HEK293 (cell line): ENCODE results near the gene CSNK2A2.

Source experiments
- CTCF ChIA-PET: fragments of 350-600 bp; formaldehyde crosslinking; extraction: SDS; loops from one replicate; lab custom pipeline; 2021; ENCODE audit warnings: antibody characterized with exemption; lab: Yijun Ruan, JAX
- POLR2A ChIA-PET: fragments of 300-600 bp; formaldehyde crosslinking; extraction: SDS; loops from one replicate; lab custom pipeline; 2020; ENCODE audit warnings: antibody characterized with exemption, inconsistent platforms; lab: Yijun Ruan, JAX
- H3K27ac ChIP-seq: fragments of 200-500 bp; sonication (Bioruptor generic); 2 replicates; pipeline ENCODE4 v1.5.1; 2014; ENCODE audit warnings: low read depth, low read length, control low read depth, inconsistent platforms; ENCODE audit errors: extremely low read depth
- H3K36me3 ChIP-seq, 2 experiments: fragments of 200-500 bp in 1 of 2; sonication (Bioruptor generic) in 1 of 2; 1 replicate in 1 of 2; 2 replicates in 1 of 2; pipeline ENCODE4 v1.5.1; 2014 to 2017; ENCODE audit warnings: inconsistent platforms in 2 of 2, low read length in 2 of 2; ENCODE audit not compliant: control insufficient read depth in 2 of 2, insufficient read depth in 1 of 2
- H3K4me1 ChIP-seq: fragments of 200-500 bp; sonication (Bioruptor generic); 2 replicates; pipeline ENCODE4 v1.5.1; 2014; ENCODE audit warnings: mild to moderate bottlenecking, low read length, inconsistent platforms; ENCODE audit not compliant: control insufficient read depth, insufficient read depth
- H3K4me3 ChIP-seq: 2 replicates; pipeline ENCODE4 v1.5.1; 2011; ENCODE audit warnings: low read depth, mild to moderate bottlenecking, control low read depth, low read length, moderate library complexity
- H3K9me3 ChIP-seq: fragments of 200-500 bp; sonication (Bioruptor generic); 2 replicates; pipeline ENCODE4 v1.5.1; 2014; ENCODE audit warnings: low read depth, low read length, inconsistent platforms; ENCODE audit not compliant: control insufficient read depth, insufficient read depth
- EGR2 ChIP-seq: fragments of 450-650 bp; formaldehyde crosslinking; IDR thresholded peaks from 2 replicates; pipeline ENCODE4 v1.5.1; 2016; ENCODE audit warnings: low read depth, missing biosample characterization, missing genetic modification characterization
- KLF1 ChIP-seq: fragments of 450-650 bp; formaldehyde crosslinking; IDR thresholded peaks from 2 replicates; pipeline ENCODE4 v1.5.1; 2016; ENCODE audit warnings: missing biosample characterization, missing genetic modification characterization
- KLF16 ChIP-seq: fragments of 450-650 bp; formaldehyde crosslinking; IDR thresholded peaks from 2 replicates; pipeline ENCODE4 v1.5.1; 2017; ENCODE audit warnings: missing biosample characterization, missing genetic modification characterization
- PRDM1 ChIP-seq: fragments of 450-650 bp; formaldehyde crosslinking; IDR thresholded peaks from 2 replicates; pipeline ENCODE4; 2016; ENCODE audit warnings: missing biosample characterization, missing genetic modification characterization
- RBAK ChIP-seq: fragments of 450-650 bp; formaldehyde crosslinking; IDR thresholded peaks from 2 replicates; pipeline ENCODE4 v1.5.1; 2016; ENCODE audit warnings: missing biosample characterization, missing genetic modification characterization
- SCRT2 ChIP-seq: fragments of 450-650 bp; formaldehyde crosslinking; IDR thresholded peaks from 2 replicates; pipeline ENCODE4 v1.5.1; 2016; ENCODE audit warnings: missing biosample characterization, missing genetic modification characterization
- ZBTB17 ChIP-seq: fragments of 450-650 bp; formaldehyde crosslinking; IDR thresholded peaks from 2 replicates; pipeline ENCODE4 v1.5.1; 2016; ENCODE audit warnings: missing biosample characterization, missing genetic modification characterization
- ZFHX2 ChIP-seq: fragments of 450-650 bp; formaldehyde crosslinking; conservative IDR thresholded peaks from 2 replicates; pipeline ENCODE4 v1.5.1; 2016; ENCODE audit warnings: missing biosample characterization, missing genetic modification characterization
- ZNF366 ChIP-seq: fragments of 450-650 bp; formaldehyde crosslinking; conservative IDR thresholded peaks from 2 replicates; pipeline ENCODE4 v1.5.1; 2016; ENCODE audit warnings: missing biosample characterization, missing genetic modification characterization
- ZNF621 ChIP-seq: fragments of 450-650 bp; formaldehyde crosslinking; IDR thresholded peaks from 2 replicates; pipeline ENCODE4 v1.5.1; 2017; ENCODE audit warnings: missing biosample characterization, missing genetic modification characterization
- ZSCAN16 ChIP-seq: fragments of 450-650 bp; formaldehyde crosslinking; IDR thresholded peaks from 2 replicates; pipeline ENCODE4 v1.5.1; 2016; ENCODE audit warnings: missing biosample characterization, missing genetic modification characterization
- ZSCAN23 ChIP-seq: fragments of 450-650 bp; formaldehyde crosslinking; IDR thresholded peaks from 2 replicates; pipeline ENCODE4 v1.5.1; 2016; ENCODE audit warnings: missing biosample characterization, missing genetic modification characterization
- TF ChIP-seq, protein P1 (sequence below): fragments of 450-650 bp; formaldehyde crosslinking; IDR thresholded peaks from 2 replicates; pipeline ENCODE4 v1.5.1; 2016; ENCODE audit warnings: missing biosample characterization, missing genetic modification characterization, low read depth
- TF ChIP-seq, protein P2 (sequence below): fragments of 450-650 bp; formaldehyde crosslinking; IDR thresholded peaks from 2 replicates; pipeline ENCODE4 v1.5.1; 2016; ENCODE audit warnings: missing biosample characterization, missing genetic modification characterization
- TF ChIP-seq, protein P3 (sequence below): fragments of 450-650 bp; formaldehyde crosslinking; IDR thresholded peaks from 2 replicates; pipeline ENCODE4 v1.5.1; 2017; ENCODE audit warnings: missing biosample characterization, missing genetic modification characterization
- TF ChIP-seq, protein P4 (sequence below): fragments of 450-650 bp; formaldehyde crosslinking; IDR thresholded peaks from 2 replicates; pipeline ENCODE4 v1.5.1; 2016; ENCODE audit warnings: missing biosample characterization, missing genetic modification characterization
- TF ChIP-seq, protein P5 (sequence below): fragments of 450-650 bp; formaldehyde crosslinking; IDR thresholded peaks from 2 replicates; pipeline ENCODE4 v1.5.1; 2016; ENCODE audit warnings: missing biosample characterization, missing genetic modification characterization
- TF ChIP-seq, protein P6 (sequence below): fragments of 450-650 bp; formaldehyde crosslinking; IDR thresholded peaks from 2 replicates; pipeline ENCODE4 v1.5.1; 2016; ENCODE audit warnings: missing biosample characterization, missing genetic modification characterization

The CSNK2A2 gene

GRCh38 chr16:58201163-58201562 lies 3.3 kb upstream of the CSNK2A2 start:
- TF ChIP-seq ZNF366 (no peak), ZBTB17 (tag by site-specific recombination) (no peak), SCRT2 (peak; percentile 29; the same call in 1 of the 2 replicates), KLF1 (peak; percentile 81), EGR2 (tag by site-specific recombination) (peak; percentile 99), ZFHX2 (tag by site-specific recombination) (peak; percentile 99), RBAK (tag by site-specific recombination) (no peak)
- TF ChIP-seq, protein P1, sequence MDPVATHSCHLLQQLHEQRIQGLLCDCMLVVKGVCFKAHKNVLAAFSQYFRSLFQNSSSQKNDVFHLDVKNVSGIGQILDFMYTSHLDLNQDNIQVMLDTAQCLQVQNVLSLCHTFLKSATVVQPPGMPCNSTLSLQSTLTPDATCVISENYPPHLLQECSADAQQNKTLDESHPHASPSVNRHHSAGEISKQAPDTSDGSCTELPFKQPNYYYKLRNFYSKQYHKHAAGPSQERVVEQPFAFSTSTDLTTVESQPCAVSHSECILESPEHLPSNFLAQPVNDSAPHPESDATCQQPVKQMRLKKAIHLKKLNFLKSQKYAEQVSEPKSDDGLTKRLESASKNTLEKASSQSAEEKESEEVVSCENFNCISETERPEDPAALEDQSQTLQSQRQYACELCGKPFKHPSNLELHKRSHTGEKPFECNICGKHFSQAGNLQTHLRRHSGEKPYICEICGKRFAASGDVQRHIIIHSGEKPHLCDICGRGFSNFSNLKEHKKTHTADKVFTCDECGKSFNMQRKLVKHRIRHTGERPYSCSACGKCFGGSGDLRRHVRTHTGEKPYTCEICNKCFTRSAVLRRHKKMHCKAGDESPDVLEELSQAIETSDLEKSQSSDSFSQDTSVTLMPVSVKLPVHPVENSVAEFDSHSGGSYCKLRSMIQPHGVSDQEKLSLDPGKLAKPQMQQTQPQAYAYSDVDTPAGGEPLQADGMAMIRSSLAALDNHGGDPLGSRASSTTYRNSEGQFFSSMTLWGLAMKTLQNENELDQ (tag by site-specific recombination), result no peak
- TF ChIP-seq, protein P2, sequence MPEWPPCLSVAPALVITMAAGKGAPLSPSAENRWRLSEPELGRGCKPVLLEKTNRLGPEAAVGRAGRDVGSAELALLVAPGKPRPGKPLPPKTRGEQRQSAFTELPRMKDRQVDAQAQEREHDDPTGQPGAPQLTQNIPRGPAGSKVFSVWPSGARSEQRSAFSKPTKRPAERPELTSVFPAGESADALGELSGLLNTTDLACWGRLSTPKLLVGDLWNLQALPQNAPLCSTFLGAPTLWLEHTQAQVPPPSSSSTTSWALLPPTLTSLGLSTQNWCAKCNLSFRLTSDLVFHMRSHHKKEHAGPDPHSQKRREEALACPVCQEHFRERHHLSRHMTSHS, result no peak
- Histone ChIP-seq H3K27ac (no peak overlapping the region), H3K4me1 (no peaks in the 10 kb centered on the region), H3K4me3 (no peak overlapping the region), H3K9me3 (no peaks in the 10 kb centered on the region), H3K36me3 (peaks cover 3 to 7% of the 10 kb centered on the region in 2 experiments)
- ChIA-PET POLR2A (no interaction called here), CTCF (interaction anchor here (0.5 to 1.2 kb wide), 3 partner anchors 123 to 157 kb away, joined by 3 to 4 read pairs (median 3); no protein-coding TSS in a partner anchor)

DNA sequence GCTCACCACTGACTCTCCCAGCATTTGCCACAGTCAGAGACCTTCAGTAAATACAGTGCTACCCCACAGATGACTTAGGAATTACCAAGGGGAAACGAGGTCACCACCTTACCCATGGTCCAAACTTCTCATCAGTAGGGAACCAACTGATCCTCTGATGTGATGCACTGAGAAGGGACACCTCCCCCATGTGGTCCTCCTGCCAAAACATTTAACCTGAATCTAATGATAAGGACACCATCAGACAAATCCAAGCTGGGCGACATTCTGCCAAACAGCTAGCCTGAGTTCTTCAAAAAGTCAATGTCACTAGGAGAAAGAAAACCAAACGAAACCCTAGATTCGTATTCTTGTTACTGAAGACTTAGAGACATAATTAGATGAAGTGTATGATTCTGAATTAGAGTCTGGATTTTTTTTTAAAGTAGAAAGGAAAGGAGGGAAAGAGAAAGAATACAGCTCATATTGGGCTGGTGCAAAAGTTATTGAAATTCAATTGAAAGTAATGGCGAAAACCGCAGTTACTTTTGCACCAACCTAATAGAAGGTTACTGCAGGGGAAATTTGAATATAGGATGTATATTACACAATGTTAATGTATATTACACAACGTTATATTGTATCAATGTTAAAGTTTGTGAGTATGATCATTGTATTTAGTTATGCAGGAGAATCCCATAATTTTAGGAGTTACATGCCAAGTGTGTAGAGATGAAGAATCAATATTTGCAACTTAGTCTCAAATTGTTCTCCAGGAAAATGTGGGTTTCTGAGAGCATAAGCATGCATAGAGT lies 2.3 kb upstream of the CSNK2A2 start:
- TF ChIP-seq, protein P3, sequence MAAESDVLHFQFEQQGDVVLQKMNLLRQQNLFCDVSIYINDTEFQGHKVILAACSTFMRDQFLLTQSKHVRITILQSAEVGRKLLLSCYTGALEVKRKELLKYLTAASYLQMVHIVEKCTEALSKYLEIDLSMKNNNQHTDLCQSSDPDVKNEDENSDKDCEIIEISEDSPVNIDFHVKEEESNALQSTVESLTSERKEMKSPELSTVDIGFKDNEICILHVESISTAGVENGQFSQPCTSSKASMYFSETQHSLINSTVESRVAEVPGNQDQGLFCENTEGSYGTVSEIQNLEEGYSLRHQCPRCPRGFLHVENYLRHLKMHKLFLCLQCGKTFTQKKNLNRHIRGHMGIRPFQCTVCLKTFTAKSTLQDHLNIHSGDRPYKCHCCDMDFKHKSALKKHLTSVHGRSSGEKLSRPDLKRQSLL (tag by site-specific recombination), result no peak
- TF ChIP-seq PRDM1, result peak; percentile 49; the same call in 1 of the 2 replicates
- Histone ChIP-seq H3K36me3 (peaks cover 7 to 16% of the 10 kb centered on the region in 2 experiments), H3K4me3 (no peak overlapping the region), H3K9me3 (no peaks in the 10 kb centered on the region), H3K27ac (no peak overlapping the region), H3K4me1 (no peaks in the 10 kb centered on the region)
- POLR2A ChIA-PET, result no interaction called here
- CTCF ChIA-PET, result interaction anchor here (0.5 to 1.2 kb wide), 4 partner anchors 71 to 156 kb away, joined by 3 to 4 read pairs (median 3); partner anchors contain the start of gene CFAP20

- Histone ChIP-seq H3K36me3 (peaks cover 8 to 29% of the 10 kb centered on the region in 2 experiments), H3K4me1 (no peaks in the 10 kb centered on the region), H3K27ac (no peak overlapping the region), H3K9me3 (no peaks in the 10 kb centered on the region), H3K4me3 (no peak overlapping the region)
- CTCF ChIA-PET, result interaction anchor here (0.6 to 0.7 kb wide), 3 partner anchors 120 to 463 kb away, joined by 3 to 4 read pairs (median 3); partner anchors contain the start of gene KATNB1
- POLR2A ChIA-PET, result interaction anchor here (0.7 kb wide), 2 partner anchors 22 to 50 kb away, joined by 3 to 4 read pairs; no protein-coding TSS in a partner anchor
- peak; percentile 90 for TF ChIP-seq ZBTB17 (tag by site-specific recombination)
- TF ChIP-seq ZSCAN16, result no peak
- TF ChIP-seq, protein P4, sequence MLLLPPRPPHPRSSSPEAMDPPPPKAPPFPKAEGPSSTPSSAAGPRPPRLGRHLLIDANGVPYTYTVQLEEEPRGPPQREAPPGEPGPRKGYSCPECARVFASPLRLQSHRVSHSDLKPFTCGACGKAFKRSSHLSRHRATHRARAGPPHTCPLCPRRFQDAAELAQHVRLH, result 0 out of 2 replicates have a peak, but pooled peaks have one; percentile 47
- no peak for TF ChIP-seq KLF16 (tag by site-specific recombination)
- TF ChIP-seq, protein P5, sequence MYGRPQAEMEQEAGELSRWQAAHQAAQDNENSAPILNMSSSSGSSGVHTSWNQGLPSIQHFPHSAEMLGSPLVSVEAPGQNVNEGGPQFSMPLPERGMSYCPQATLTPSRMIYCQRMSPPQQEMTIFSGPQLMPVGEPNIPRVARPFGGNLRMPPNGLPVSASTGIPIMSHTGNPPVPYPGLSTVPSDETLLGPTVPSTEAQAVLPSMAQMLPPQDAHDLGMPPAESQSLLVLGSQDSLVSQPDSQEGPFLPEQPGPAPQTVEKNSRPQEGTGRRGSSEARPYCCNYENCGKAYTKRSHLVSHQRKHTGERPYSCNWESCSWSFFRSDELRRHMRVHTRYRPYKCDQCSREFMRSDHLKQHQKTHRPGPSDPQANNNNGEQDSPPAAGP (tag by site-specific recombination), result no peak
- TF ChIP-seq, protein P6, sequence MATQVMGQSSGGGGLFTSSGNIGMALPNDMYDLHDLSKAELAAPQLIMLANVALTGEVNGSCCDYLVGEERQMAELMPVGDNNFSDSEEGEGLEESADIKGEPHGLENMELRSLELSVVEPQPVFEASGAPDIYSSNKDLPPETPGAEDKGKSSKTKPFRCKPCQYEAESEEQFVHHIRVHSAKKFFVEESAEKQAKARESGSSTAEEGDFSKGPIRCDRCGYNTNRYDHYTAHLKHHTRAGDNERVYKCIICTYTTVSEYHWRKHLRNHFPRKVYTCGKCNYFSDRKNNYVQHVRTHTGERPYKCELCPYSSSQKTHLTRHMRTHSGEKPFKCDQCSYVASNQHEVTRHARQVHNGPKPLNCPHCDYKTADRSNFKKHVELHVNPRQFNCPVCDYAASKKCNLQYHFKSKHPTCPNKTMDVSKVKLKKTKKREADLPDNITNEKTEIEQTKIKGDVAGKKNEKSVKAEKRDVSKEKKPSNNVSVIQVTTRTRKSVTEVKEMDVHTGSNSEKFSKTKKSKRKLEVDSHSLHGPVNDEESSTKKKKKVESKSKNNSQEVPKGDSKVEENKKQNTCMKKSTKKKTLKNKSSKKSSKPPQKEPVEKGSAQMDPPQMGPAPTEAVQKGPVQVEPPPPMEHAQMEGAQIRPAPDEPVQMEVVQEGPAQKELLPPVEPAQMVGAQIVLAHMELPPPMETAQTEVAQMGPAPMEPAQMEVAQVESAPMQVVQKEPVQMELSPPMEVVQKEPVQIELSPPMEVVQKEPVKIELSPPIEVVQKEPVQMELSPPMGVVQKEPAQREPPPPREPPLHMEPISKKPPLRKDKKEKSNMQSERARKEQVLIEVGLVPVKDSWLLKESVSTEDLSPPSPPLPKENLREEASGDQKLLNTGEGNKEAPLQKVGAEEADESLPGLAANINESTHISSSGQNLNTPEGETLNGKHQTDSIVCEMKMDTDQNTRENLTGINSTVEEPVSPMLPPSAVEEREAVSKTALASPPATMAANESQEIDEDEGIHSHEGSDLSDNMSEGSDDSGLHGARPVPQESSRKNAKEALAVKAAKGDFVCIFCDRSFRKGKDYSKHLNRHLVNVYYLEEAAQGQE (tag by site-specific recombination), result no peak
- no peak for TF ChIP-seq ZNF621 (tag by site-specific recombination)
- TF ChIP-seq ZSCAN23 (tag by site-specific recombination), result no peak
Observed at GRCh38 chr16:58198803-58199411, 1.0 kb upstream of the CSNK2A2 start.
